ENCODE results near the gene PTPN4. TPM values are rescaled to one million over a fixed set of nuclear protein-coding genes. Genes with fewer than 3 reads are reported as not detected.
A peak's percentile ranks its signal among the peaks of the same experiment; 100 is the strongest.

Gene PTPN4, protein sequence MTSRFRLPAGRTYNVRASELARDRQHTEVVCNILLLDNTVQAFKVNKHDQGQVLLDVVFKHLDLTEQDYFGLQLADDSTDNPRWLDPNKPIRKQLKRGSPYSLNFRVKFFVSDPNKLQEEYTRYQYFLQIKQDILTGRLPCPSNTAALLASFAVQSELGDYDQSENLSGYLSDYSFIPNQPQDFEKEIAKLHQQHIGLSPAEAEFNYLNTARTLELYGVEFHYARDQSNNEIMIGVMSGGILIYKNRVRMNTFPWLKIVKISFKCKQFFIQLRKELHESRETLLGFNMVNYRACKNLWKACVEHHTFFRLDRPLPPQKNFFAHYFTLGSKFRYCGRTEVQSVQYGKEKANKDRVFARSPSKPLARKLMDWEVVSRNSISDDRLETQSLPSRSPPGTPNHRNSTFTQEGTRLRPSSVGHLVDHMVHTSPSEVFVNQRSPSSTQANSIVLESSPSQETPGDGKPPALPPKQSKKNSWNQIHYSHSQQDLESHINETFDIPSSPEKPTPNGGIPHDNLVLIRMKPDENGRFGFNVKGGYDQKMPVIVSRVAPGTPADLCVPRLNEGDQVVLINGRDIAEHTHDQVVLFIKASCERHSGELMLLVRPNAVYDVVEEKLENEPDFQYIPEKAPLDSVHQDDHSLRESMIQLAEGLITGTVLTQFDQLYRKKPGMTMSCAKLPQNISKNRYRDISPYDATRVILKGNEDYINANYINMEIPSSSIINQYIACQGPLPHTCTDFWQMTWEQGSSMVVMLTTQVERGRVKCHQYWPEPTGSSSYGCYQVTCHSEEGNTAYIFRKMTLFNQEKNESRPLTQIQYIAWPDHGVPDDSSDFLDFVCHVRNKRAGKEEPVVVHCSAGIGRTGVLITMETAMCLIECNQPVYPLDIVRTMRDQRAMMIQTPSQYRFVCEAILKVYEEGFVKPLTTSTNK
- total RNA-seq = 47.5 to 51.7 TPM (median 49.1 TPM) in 3 replicates

DNA sequence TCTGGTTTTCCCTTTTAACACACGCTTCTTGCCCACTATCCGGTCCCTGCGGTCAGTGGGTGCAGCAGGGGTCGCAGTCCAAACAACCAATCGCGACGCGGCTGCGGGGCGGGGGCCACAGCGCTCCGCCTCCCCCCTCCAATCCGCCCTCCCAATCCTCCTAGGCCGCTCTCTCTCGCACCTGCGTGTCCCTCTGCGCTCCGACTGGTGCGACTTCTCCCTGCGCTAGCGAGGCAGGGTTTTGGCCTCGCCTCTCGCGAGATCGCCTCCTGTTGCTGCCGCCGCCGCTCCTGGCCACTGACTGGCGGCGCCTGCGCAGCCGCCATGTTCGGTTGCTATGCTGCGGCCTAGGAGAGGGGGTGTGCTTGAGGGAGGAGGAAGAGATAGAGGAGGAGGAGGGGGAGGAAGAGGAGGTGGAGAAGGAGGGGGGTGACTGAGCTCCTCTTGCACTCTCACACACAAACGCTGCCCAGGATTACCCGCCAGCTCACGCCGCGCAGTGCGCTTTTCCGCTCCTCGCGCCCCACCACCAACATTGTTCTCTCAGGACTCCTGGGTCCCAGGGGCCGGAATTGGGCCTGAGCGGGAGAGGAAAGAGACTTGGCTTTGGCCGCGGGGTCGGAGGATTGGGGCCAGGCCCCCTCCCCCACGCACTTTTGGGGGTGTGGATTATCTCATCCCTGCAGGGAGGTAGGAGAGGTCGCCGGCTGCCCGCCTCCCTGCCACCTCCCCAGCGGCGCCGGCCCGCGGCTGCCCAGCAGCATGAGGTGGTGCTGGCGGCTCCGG is at the start of gene PTPN4:
Gene PTPN4, plus strand, starts transcription at position 472 of the 786 bp plus-strand sequence. CDS start 49,932 bp downstream, outside the sequence.
- Mint-ChIP-seq H3K36me3 (no peaks in the 10 kb centered on the region), H3K4me3 (peak within 1 kb of the TSS; percentile 90), H3K27ac (peak within 1 kb of the TSS; percentile 94), H3K4me1 (peaks cover 32% of the 10 kb centered on the region), H3K9me3 (no peaks in the 10 kb centered on the region), H3K27me3 (ENCODE audit: low read depth) (no peaks in the 10 kb centered on the region)
- TF ChIP-seq, protein P1, sequence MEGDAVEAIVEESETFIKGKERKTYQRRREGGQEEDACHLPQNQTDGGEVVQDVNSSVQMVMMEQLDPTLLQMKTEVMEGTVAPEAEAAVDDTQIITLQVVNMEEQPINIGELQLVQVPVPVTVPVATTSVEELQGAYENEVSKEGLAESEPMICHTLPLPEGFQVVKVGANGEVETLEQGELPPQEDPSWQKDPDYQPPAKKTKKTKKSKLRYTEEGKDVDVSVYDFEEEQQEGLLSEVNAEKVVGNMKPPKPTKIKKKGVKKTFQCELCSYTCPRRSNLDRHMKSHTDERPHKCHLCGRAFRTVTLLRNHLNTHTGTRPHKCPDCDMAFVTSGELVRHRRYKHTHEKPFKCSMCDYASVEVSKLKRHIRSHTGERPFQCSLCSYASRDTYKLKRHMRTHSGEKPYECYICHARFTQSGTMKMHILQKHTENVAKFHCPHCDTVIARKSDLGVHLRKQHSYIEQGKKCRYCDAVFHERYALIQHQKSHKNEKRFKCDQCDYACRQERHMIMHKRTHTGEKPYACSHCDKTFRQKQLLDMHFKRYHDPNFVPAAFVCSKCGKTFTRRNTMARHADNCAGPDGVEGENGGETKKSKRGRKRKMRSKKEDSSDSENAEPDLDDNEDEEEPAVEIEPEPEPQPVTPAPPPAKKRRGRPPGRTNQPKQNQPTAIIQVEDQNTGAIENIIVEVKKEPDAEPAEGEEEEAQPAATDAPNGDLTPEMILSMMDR (IDR thresholded peaks at IDR 0.05; ENCODE audit: unreplicated experiment) = no peak
- peak; percentile 92 to 93 for DNase-seq (ENCODE audit: low spot score in 2 of 2, unreplicated experiment in 2 of 2)

DNA sequence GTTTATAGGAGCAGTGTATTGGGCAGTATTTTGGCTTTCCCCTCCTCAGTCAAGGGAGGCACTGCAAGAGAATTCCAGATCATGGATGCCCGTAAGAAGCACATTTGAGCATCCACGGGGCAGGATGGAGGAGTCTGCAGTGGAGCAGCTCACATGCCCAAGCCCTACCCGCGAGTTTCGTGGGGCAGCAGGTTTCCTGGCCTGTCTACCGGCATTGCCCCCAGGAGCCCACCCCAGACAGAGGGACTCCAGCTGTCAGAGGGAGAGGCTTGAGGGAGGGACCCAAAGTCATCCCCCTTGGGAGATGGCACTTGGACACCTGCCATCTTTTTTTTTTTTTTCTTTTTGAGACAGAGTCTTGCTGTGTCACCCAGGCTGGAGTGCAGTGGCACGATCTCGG is 49.4 kb upstream of the PTPN4 start:
- H3K36me3 Mint-ChIP-seq = no peaks in the 10 kb centered on the region
- H3K27ac Mint-ChIP-seq = no peak overlapping the region
- no peak overlapping the region for H3K4me3 Mint-ChIP-seq
- no peak for DNase-seq (ENCODE audit: low spot score in 2 of 2, unreplicated experiment in 2 of 2)
- H3K4me1 Mint-ChIP-seq = peaks cover 9% of the 10 kb centered on the region
- peaks cover 2% of the 10 kb centered on the region for H3K27me3 Mint-ChIP-seq (ENCODE audit: low read depth)
- H3K9me3 Mint-ChIP-seq = no peaks in the 10 kb centered on the region
- TF ChIP-seq, protein P1 (IDR thresholded peaks at IDR 0.05; ENCODE audit: unreplicated experiment) = no peak

DNA sequence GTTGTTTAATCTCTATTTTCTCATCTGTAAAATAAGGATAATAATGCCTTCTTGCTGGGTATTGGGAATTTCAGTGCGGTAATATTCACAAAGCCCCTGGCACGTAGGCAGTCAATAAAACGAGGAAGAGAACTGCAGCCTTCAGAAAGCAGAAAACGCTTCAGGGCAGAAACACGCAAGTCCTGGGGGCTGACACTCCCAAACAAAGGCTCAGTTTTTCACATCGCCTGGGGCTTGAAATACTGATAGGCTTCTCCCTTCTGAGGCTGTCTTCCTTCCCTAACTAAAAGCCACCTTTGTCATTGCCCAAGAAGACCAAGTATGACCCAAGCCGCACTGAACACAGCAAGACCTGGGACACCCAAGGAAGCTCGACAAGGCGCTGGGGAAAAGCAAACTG is 48.4 kb upstream of the PTPN4 start:
- Mint-ChIP-seq H3K27ac (no peak overlapping the region), H3K36me3 (no peaks in the 10 kb centered on the region), H3K27me3 (ENCODE audit: low read depth) (peaks cover 7% of the 10 kb centered on the region), H3K4me3 (no peak overlapping the region), H3K9me3 (no peaks in the 10 kb centered on the region), H3K4me1 (peaks cover 9% of the 10 kb centered on the region)
- DNase-seq (ENCODE audit: low spot score in 2 of 2, unreplicated experiment in 2 of 2) = no peak
- TF ChIP-seq, protein P1 (IDR thresholded peaks at IDR 0.05; ENCODE audit: unreplicated experiment) = no peak

GRCh38 chr2:119712571-119712970 is 47.2 kb upstream of the PTPN4 start:
- DNase-seq (ENCODE audit: low spot score in 2 of 2, unreplicated experiment in 2 of 2) = no peak
- Mint-ChIP-seq H3K9me3 (no peaks in the 10 kb centered on the region), H3K36me3 (no peaks in the 10 kb centered on the region), H3K4me3 (no peak overlapping the region), H3K4me1 (peaks cover 9% of the 10 kb centered on the region), H3K27me3 (ENCODE audit: low read depth) (peaks cover 9% of the 10 kb centered on the region), H3K27ac (no peak overlapping the region)
- TF ChIP-seq, protein P1 (IDR thresholded peaks at IDR 0.05; ENCODE audit: unreplicated experiment) = no peak

DNA sequence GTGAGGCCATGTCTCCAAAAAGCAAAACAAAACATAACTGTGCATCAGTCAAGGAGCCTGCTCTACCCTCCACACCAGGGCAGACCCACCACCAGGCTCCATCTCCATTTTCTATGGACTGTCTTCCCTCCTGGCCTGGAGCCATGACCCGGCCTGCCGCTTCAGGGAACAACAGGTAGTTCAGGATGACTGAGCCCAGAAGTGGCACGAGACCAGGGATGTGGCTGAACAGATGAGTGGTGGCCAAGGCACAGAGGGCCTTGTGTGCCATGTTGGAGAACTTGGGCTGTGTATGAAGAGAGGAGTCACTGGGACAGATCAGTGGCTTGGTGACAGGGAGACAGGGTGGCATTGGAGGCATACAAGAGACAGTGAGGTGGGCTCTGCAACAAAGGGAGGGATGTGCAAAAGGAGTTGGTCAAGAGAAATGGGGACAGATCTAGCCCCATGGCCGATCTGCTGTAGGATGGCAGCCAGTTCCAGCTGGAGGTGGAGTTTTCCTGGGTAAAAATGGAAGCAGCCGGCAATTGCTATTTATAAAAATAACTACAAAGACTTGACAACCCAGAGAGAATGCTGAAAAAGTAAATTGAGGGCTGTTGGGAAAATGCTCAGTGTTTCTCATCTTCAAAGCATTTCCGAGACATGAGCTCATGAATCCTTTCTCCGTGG is 45.8 kb upstream of the PTPN4 start:
- Mint-ChIP-seq H3K36me3 (no peaks in the 10 kb centered on the region), H3K27me3 (ENCODE audit: low read depth) (peaks cover 9% of the 10 kb centered on the region), H3K4me1 (peaks cover 9% of the 10 kb centered on the region), H3K27ac (peak overlapping the region; percentile 2), H3K9me3 (no peaks in the 10 kb centered on the region), H3K4me3 (no peak overlapping the region)
- no peak for DNase-seq (ENCODE audit: low spot score in 2 of 2, unreplicated experiment in 2 of 2)
- TF ChIP-seq, protein P1 (IDR thresholded peaks at IDR 0.05; ENCODE audit: unreplicated experiment) = no peak
